Measurements from ENCODE around the gene RBFA. TPM values are rescaled to one million over a fixed set of nuclear protein-coding genes. Genes with fewer than 3 reads are reported as not detected.

The RBFA gene
- total and polyA plus RNA-seq, 2 experiments from 2014 or later, result 21.4 to 29.4 TPM

DNA sequence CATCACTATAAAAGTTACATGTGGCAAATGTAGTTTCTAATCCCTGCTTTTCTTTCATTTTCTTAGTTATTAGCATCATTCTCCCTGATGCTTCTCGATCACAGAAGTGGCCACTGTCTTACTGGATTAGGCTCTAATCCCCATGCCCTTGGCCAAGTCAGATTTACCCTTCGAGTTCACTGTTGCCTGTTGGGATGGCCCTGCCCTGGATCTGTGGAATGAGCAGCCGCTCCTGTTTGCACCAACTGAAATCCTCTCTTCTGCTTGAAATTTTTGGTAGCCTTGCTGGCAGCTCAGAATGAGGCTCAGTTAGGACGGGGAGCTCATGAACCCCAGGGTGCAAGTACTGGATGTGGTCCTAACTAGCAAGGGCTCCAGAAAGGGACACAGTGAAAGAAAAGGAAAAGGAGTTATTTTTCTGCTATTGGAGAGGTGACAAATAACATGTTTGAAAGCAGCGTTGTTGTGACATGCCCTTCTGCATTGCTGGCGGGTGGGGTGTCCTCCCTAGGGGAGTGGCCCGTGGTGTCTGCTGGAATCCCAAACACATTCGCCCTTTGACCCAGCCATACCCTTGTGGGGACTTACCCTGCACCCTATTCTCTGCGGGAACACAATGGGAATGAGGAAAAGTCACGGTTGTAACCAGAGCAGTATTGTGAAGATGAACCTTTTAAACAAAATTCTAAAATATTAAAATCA, 34.5 kb downstream of the RBFA start:
- Histone ChIP-seq H3K27me3 (no peaks in the 10 kb centered on the region), H2AFZ (no peak overlapping the region), H3K4me2 (no peak overlapping the region), H3K9me2 (replicated peaks; ENCODE audit: insufficient read depth) (no peaks in the 10 kb centered on the region), H3K27ac (no peak overlapping the region), H3K79me2 (no peaks in the 10 kb centered on the region), H3K4me3 (no peak overlapping the region), H4K20me1 (ENCODE audit: insufficient read depth, poor library complexity, severe bottlenecking) (no peaks in the 10 kb centered on the region), H3K9me3 (ENCODE audit: low read depth) (peaks cover 3% of the 10 kb centered on the region), H3K36me3 (replicated peaks; ENCODE audit: insufficient read depth, low read depth) (no peaks in the 10 kb centered on the region), H3K4me1 (ENCODE audit: insufficient read depth) (no peaks in the 10 kb centered on the region)
- 83% methylated on average over 10 of the region's 10 CpGs for WGBS (ENCODE audit: low lambda C conversion rate, missing lambda C conversion rate)
- no peak for DNase-seq (ENCODE audit: low spot score)
- TF ChIP-seq EZH2phosphoT487 (IDR thresholded peaks at IDR 0.05; ENCODE audit: low read depth, severe bottlenecking, unreplicated experiment), result no peak
- no peak for TF ChIP-seq EZH2 (IDR thresholded peaks at IDR 0.05; ENCODE audit: borderline replicate concordance)
- TF ChIP-seq, protein P1, sequence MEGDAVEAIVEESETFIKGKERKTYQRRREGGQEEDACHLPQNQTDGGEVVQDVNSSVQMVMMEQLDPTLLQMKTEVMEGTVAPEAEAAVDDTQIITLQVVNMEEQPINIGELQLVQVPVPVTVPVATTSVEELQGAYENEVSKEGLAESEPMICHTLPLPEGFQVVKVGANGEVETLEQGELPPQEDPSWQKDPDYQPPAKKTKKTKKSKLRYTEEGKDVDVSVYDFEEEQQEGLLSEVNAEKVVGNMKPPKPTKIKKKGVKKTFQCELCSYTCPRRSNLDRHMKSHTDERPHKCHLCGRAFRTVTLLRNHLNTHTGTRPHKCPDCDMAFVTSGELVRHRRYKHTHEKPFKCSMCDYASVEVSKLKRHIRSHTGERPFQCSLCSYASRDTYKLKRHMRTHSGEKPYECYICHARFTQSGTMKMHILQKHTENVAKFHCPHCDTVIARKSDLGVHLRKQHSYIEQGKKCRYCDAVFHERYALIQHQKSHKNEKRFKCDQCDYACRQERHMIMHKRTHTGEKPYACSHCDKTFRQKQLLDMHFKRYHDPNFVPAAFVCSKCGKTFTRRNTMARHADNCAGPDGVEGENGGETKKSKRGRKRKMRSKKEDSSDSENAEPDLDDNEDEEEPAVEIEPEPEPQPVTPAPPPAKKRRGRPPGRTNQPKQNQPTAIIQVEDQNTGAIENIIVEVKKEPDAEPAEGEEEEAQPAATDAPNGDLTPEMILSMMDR (IDR thresholded peaks at IDR 0.05; ENCODE audit: poor library complexity), result no peak

DNA sequence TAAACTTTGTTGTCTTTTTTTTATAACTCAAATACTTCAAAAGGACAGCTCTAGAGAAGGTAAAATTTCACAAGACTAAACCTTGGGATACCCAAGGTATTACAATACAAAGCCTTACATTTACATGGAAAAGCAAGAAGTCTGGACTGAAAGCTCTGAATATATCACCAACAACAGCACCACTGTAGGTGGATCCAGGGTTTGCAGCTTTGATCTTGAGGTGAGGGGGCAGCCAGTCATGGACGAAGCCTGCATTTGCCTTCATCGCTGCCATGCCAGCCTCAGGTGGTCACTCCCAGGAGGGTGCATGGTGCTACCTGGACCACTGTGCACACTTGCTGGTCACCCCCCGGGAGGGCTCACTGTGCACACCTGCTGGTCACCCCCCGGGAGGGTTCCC, 36.6 kb downstream of the RBFA start:
- DNase-seq (ENCODE audit: low spot score), result no peak
- Histone ChIP-seq H3K9me2 (replicated peaks; ENCODE audit: insufficient read depth) (no peaks in the 10 kb centered on the region), H3K79me2 (no peaks in the 10 kb centered on the region), H3K4me3 (no peak overlapping the region), H3K4me1 (ENCODE audit: insufficient read depth) (no peaks in the 10 kb centered on the region), H4K20me1 (ENCODE audit: insufficient read depth, poor library complexity, severe bottlenecking) (no peaks in the 10 kb centered on the region), H3K27me3 (no peaks in the 10 kb centered on the region), H3K4me2 (no peak overlapping the region), H3K9me3 (ENCODE audit: low read depth) (no peaks in the 10 kb centered on the region), H3K36me3 (replicated peaks; ENCODE audit: insufficient read depth, low read depth) (no peaks in the 10 kb centered on the region), H2AFZ (no peak overlapping the region), H3K27ac (no peak overlapping the region)
- TF ChIP-seq EZH2 (IDR thresholded peaks at IDR 0.05; ENCODE audit: borderline replicate concordance) (no peak), EZH2phosphoT487 (IDR thresholded peaks at IDR 0.05; ENCODE audit: low read depth, severe bottlenecking, unreplicated experiment) (no peak)
- TF ChIP-seq, protein P1 (IDR thresholded peaks at IDR 0.05; ENCODE audit: poor library complexity), result no peak
- 94% methylated on average over 3 of the region's 4 CpGs for WGBS (ENCODE audit: low lambda C conversion rate, missing lambda C conversion rate)

DNA sequence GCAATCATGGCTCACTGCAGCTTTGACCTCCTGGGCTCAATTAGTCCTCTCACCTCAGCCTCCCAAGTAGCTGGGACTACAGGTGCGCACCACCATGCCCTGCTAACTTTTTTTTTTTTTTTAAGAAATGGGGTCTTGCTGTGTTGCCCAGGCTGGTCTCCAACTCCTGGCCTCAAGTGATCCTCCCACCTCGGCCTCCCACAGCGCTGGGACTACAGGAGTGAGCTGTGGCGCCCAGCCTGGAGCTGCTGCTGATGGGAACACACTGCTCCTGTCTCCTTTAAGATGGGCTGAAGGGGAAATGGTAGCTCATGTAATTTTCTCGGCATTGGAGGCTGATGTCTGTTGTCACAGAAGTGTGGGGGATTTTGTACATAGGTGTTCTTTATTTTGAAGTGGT, 39.9 kb downstream of the RBFA start:
- Histone ChIP-seq H3K36me3 (replicated peaks; ENCODE audit: insufficient read depth, low read depth) (no peaks in the 10 kb centered on the region), H4K20me1 (ENCODE audit: insufficient read depth, poor library complexity, severe bottlenecking) (no peaks in the 10 kb centered on the region), H3K4me2 (no peak overlapping the region), H3K9me2 (replicated peaks; ENCODE audit: insufficient read depth) (no peaks in the 10 kb centered on the region), H3K27me3 (no peaks in the 10 kb centered on the region), H3K79me2 (no peaks in the 10 kb centered on the region), H3K9me3 (ENCODE audit: low read depth) (no peaks in the 10 kb centered on the region), H3K27ac (no peak overlapping the region), H2AFZ (no peak overlapping the region), H3K4me3 (no peak overlapping the region), H3K4me1 (ENCODE audit: insufficient read depth) (no peaks in the 10 kb centered on the region)
- WGBS (ENCODE audit: low lambda C conversion rate, missing lambda C conversion rate), result 93% methylated on average over 5 of the region's 5 CpGs
- DNase-seq (ENCODE audit: low spot score), result no peak
- no peak for TF ChIP-seq EZH2phosphoT487 (IDR thresholded peaks at IDR 0.05; ENCODE audit: low read depth, severe bottlenecking, unreplicated experiment)
- TF ChIP-seq, protein P1 (IDR thresholded peaks at IDR 0.05; ENCODE audit: poor library complexity), result no peak
- no peak for TF ChIP-seq EZH2 (IDR thresholded peaks at IDR 0.05; ENCODE audit: borderline replicate concordance)
